ENCODE results near the gene IPO13.

The IPO13 gene

GRCh38 chr1:43925846-43926245, 20.9 kb upstream of the IPO13 start:
- intact Hi-C loops (cut with DNase I): no loop called here

GRCh38 chr1:43930168-43930948, 16.4 kb upstream of the IPO13 start:
- intact Hi-C loops (cut with DNase I): loop anchor here (5.0 kb wide), 1 partner anchor 403 kb away; no protein-coding TSS in a partner anchor
- DNase-seq: peak in 1 of 10 donors; percentile 73

More at GRCh38 chr1:43925846-43926245, 20.9 kb upstream of the IPO13 start:
- peak in 1 of 10 donors; percentile 25 for DNase-seq

- intact Hi-C loops (cut with DNase I): loop anchor here (5.0 kb wide), 1 partner anchor 404 kb away; no protein-coding TSS in a partner anchor
- DNase-seq: no peak
Observed at GRCh38 chr1:43930949-43931275, 15.8 kb upstream of the IPO13 start.

- DNase-seq: peak in 1 of 10 donors; percentile 59
- intact Hi-C loops (cut with DNase I): loop anchor here (5.0 kb wide), 1 partner anchor 405 kb away; no protein-coding TSS in a partner anchor
Observed at GRCh38 chr1:43931711-43932660, 14.8 kb upstream of the IPO13 start.

- intact Hi-C loops (cut with DNase I): loop anchor here (5.0 kb wide), 1 partner anchor 406 kb away; no protein-coding TSS in a partner anchor
- DNase-seq: peak in 1 of 10 donors; percentile 57
Observed at GRCh38 chr1:43932786-43933385, 13.9 kb upstream of the IPO13 start.

GRCh38 chr1:43933386-43934100, 13.2 kb upstream of the IPO13 start, which contains the start of gene ARTN:
Gene ARTN (plus strand): TSS chr1:43933801. CDS start chr1:43935657, 1,856 bp downstream.
- peak in 1 of 10 donors; percentile 83 for DNase-seq
- intact Hi-C loops (cut with DNase I): loop anchor here (1.0 to 5.0 kb wide), 2 partner anchors 170 to 406 kb away; no protein-coding TSS in a partner anchor

- DNase-seq: peak in 8 of 10 donors; percentile 66 to 95 (median 70)
- intact Hi-C loops (cut with DNase I): loop anchor here (1.0 to 5.0 kb wide), 2 partner anchors 171 to 407 kb away; no protein-coding TSS in a partner anchor
Observed at GRCh38 chr1:43934101-43934985, 12.4 kb upstream of the IPO13 start.

GRCh38 chr1:43934986-43935324, 11.8 kb upstream of the IPO13 start:
- intact Hi-C loops (cut with DNase I): loop anchor here (1.0 to 5.0 kb wide), 2 partner anchors 172 to 408 kb away; no protein-coding TSS in a partner anchor
- DNase-seq: no peak

GRCh38 chr1:43935711-43936427, 10.9 kb upstream of the IPO13 start:
- intact Hi-C loops (cut with DNase I): no loop called here
- no peak for DNase-seq

- intact Hi-C loops (cut with DNase I): no loop called here
- DNase-seq: peak in 5 of 10 donors; percentile 47 to 92 (median 86)
Observed at GRCh38 chr1:43936431-43937151, 10.2 kb upstream of the IPO13 start.

- intact Hi-C loops (cut with DNase I): no loop called here
- DNase-seq: peak in 1 of 10 donors; percentile 52
Observed at GRCh38 chr1:43937179-43937865, 9.4 kb upstream of the IPO13 start.

- DNase-seq: no peak
- intact Hi-C loops (cut with DNase I): no loop called here
Observed at GRCh38 chr1:43938383-43938782, 8.4 kb upstream of the IPO13 start.

GRCh38 chr1:43938892-43939587, 7.7 kb upstream of the IPO13 start:
- DNase-seq: peak in 2 of 10 donors; percentile 84 to 85
- intact Hi-C loops (cut with DNase I): no loop called here

- intact Hi-C loops (cut with DNase I): loop anchor here (10.0 kb wide), 1 partner anchor 92 kb away; the partner anchor contains the start of gene SLC6A9
- no peak for DNase-seq
Observed at GRCh38 chr1:43942411-43942810, 4.3 kb upstream of the IPO13 start.

- no peak for DNase-seq
- intact Hi-C loops (cut with DNase I): loop anchor here (10.0 kb wide), 1 partner anchor 90 kb away; the partner anchor contains the start of gene SLC6A9
Observed at GRCh38 chr1:43944860-43945259, 1.9 kb upstream of the IPO13 start.

All from posterior cingulate gyrus (tissue), 11 donors.